GM10847 (cell line): ENCODE data around the gene ERBB4.

Source experiments
- POLR2A ChIP-seq: IDR thresholded peaks from 2 replicates; pipeline ENCODE4 v1.6.1; 2011; ENCODE audit not compliant: insufficient read length; ENCODE audit errors: extremely low read depth

ERBB4 gene

DNA sequence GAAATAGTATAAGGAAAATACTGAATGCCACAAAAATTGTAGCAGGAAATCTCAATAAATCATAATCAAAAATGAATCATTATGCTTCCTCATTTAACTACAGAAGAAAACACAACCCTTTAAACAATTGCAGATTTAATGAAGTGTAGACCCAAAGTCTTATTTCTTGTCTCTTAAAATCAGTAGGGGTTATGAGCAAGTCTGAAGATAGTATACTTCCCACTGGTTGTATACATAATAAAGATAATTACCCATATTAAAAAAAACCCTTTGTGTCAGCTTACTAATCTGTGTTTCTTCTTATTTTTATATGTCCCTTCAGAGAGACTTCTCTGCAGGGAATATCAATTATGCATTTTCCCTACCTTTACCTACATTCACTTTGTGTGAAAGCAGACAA is 504.7 kb downstream of the ERBB4 start:
- no peak for TF ChIP-seq POLR2A

DNA sequence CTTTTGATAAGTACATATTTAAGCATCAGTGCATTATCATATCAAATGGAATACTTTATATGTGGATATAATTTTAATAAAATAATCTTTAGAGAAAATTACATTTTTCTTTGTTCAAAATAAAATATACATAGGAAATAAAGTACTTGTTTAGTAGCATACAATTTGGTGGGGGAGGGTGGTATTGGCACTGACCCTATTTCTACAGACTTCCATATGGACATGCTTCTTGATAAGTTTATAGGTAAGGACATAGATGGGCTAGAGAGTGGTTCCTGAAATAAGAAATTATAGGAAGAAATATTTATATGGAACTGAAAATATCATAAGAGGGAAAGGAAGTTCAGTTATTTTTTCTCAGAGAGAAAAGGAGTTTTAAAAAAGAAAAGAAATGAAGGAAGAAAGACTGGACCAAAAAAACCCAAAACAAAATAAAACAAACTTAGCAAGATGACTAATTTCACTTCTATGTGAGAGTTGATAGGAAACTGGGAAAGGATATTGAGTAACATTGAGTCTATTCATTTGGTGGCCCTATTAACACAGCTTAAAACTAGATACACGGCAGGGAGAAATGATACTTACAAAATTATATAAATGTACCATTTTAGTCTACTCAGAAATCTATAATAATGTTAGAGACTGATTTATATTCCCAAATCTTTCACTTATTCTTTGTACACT is 505.9 kb downstream of the ERBB4 start:
- no peak for TF ChIP-seq POLR2A

DNA sequence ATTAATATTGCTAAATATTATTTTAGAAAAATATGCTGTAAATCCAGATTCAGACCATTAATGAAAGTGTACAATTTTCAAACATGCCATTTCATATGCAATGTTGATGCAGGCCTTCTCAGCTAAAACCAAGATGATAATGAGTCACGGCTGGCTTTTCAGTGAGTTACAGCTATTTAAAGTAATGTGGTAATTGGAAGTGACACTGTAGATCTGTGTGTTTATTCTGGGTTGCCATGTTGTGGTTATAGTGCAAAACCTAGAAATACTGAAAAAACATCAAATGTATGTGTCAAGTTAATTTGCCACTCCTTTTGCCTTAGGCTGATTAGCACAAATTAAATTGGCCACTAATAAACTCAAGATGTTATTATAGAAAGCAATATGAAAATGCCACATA is 506.6 kb downstream of the ERBB4 start:
- no peak for TF ChIP-seq POLR2A

GRCh38 chr2:212030709-212031108 is 507.9 kb downstream of the ERBB4 start:
- no peak for TF ChIP-seq POLR2A

DNA sequence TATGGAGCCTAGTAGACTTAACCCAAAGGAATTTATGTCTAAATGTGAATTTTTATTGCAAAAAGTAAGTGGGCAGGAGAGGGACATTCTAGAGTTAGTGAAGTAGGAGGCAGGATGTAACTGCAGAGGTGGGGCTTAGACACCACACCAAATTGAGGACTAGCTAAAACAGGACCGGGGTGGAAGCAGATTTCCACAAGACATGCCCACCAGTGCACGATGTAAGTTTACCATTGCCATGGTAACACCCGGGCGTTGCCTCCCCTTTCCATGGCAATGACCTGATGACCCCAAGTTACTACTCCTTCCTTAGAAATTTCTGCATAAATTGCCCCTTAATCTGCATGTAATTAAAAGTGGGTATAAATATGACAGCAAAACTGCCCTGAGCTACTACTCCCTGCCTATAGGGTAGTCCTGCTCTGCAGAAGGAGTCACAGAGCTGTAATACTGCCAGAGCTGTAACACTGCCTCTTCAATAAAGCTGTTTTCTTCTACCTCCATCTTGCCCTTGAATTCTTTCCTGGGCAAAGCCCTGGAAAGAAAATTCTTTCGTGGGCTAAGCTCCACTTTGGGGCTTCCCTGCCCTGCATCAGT is 509.7 kb downstream of the ERBB4 start:
- TF ChIP-seq POLR2A: no peak

- no peak for TF ChIP-seq POLR2A
These were observed 510.6 kb downstream of the ERBB4 start for GRCh38 chr2:212027681-212028628.

GRCh38 chr2:212024040-212024439 is 514.6 kb downstream of the ERBB4 start:
- no peak for TF ChIP-seq POLR2A

DNA sequence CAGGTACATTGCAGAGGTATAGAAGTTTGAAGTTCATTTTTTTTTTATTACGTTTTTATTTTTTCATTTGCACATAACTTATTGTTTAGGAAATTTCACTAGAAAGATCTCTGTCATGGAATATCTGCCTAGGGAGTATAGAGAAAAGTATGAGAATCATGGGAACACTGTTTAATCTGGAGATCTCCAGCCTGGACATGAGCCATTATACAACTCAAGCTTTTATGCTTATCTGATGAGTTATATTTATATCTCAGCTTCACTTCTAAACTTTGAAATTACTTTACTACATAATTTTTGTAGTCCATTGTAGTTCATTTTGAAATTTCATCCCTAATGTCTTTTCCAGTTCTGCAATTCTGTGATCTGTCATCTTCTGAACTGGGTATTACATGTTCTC is 515.6 kb downstream of the ERBB4 start:
- TF ChIP-seq POLR2A: no peak

DNA sequence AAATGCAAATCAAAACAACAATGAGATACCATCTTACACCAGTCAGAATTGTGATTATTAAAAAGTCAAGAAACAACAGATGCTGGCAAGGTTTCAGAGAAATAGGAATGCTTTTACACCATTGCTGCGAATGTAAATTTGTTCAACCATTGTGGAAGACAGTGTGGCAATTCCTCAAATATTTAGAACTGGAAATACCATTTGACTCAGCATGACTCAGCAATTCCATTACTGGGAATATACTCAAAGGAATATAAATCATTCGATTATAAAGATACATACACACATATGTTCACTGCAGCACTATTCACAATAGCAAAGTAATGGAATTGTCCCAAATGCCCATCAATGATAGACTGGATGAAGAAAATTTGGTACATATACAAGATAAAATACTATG is 516.7 kb downstream of the ERBB4 start:
- no peak for TF ChIP-seq POLR2A

DNA sequence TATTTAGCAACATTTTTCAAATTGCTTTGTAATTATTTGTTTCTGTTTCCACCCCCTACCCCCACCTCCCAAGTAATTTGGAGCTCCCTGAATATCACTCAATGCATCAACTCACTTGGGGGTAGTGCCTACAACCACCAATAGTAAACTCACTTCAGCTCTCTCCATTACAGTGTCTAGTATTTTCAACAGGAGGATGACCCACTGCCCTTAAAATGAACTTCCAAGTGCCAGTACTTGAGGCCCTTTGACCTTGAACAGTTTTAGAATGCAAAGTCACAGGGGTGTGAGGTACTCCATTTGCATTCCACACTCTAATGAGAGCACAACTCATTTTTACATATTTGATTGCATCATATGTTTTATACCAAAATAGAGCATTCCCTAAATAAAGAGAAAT is 523.0 kb downstream of the ERBB4 start:
- no peak for TF ChIP-seq POLR2A

- no peak for TF ChIP-seq POLR2A
These were observed 525.0 kb downstream of the ERBB4 start for GRCh38 chr2:212013626-212014025.

DNA sequence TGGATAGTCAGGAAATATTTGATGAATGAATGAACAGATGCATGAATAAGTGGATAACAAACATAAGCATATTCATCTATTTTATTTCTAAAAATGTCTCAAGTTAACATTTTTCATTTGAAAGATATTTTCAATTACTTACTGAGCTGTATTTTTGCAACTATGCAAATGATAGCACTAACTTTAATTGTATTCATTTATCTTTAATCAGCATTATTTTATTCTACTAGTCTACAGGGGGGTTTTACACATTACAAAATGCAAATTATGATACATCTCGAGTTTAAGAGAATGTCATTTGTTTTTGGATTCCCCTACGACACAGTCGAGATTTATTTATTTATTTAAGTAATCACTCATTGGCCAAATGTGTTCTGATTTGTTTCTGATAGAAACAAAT is 530.6 kb downstream of the ERBB4 start:
- no peak for TF ChIP-seq POLR2A

GRCh38 chr2:212005085-212005671 is 533.4 kb downstream of the ERBB4 start:
- no peak for TF ChIP-seq POLR2A

- TF ChIP-seq POLR2A: no peak
These were observed 537.3 kb downstream of the ERBB4 start for GRCh38 chr2:212001325-212001724.

- no peak for TF ChIP-seq POLR2A
These were observed 541.7 kb downstream of the ERBB4 start for GRCh38 chr2:211996857-211997256.

DNA sequence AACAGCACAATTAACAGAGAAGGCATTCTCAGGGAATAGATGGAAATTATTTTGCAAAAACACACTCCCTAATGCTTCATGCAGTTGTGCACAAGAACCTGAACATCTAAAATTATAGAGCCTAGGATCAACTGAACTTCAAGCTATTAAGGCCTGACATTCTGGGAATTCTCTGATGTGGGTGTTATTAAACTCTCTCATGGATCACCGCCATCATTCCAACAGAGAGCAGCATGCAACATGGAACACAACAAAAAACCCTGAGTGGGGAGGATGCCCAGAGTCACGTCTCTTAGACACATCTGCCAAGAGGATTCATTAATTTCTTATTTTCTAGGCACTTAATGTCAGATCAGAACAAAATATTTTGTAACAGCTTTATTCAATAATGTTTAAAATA is 543.8 kb downstream of the ERBB4 start:
- no peak for TF ChIP-seq POLR2A
